ENCODE results near the gene LRRC32. TPM values are rescaled to one million over a fixed set of nuclear protein-coding genes. Genes with fewer than 3 reads are reported as not detected.

LRRC32 gene
- total and polyA plus RNA-seq, 10 of the 15 experiments (the other 5 are each of a cell fraction or from before 2014, with no cell fraction given): 0.56 to 20.8 (median 7.4) TPM

GRCh38 chr11:76656571-76657081, 13.9 kb downstream of the LRRC32 start:
- BruUV-seq (replicated peaks): no TSS peak

More at GRCh38 chr11:76656571-76657081, 13.9 kb downstream of the LRRC32 start:
- no peak for ATAC-seq
- no peak overlapping the region for H3K4me3 ChIP-seq
- CTCF ChIA-PET: no interaction called here
- WGBS (ENCODE audit: insufficient coverage, insufficient replicate concordance, low lambda C conversion rate, missing lambda C conversion rate): 45% methylated on average over 7 of the region's 7 CpGs
- DNase-seq (ENCODE audit: low read depth, low spot score): no peak
- in situ Hi-C loops (cut with MboI) (no loop called here), intact Hi-C loops (cut with micrococcal nuclease; ENCODE audit: unreplicated experiment) (no loop called here)
- no peak for TF ChIP-seq CHD1 (IDR thresholded peaks at IDR 0.05; ENCODE audit: low read depth, low read length)
- TF ChIP-seq IRF4 (IDR thresholded peaks at IDR 0.05; ENCODE audit: low read depth, low read length): no peak
- TF ChIP-seq TARDBP (IDR thresholded peaks at IDR 0.05; ENCODE audit: borderline replicate concordance): no peak
- no peak for TF ChIP-seq EP300 (IDR thresholded peaks at IDR 0.05; ENCODE audit: borderline replicate concordance in 1 of 2, control insufficient read depth in 1 of 2, low read depth in 2 of 2, low read length in 2 of 2)
- no peak for TF ChIP-seq JUNB (IDR thresholded peaks at IDR 0.05)
- TF ChIP-seq RB1 (IDR thresholded peaks at IDR 0.05; ENCODE audit: borderline replicate concordance): no peak
- TF ChIP-seq MAX (IDR thresholded peaks at IDR 0.05; ENCODE audit: low read depth, low read length): no peak
- TF ChIP-seq POLR2A (IDR thresholded peaks at IDR 0.05; ENCODE audit: low read depth, low read length): no peak
- TF ChIP-seq KLF5 (IDR thresholded peaks at IDR 0.05; ENCODE audit: partially characterized antibody): no peak
- TF ChIP-seq TBL1XR1 (IDR thresholded peaks at IDR 0.05; ENCODE audit: low read depth, low read length): no peak
- TF ChIP-seq ELK1 (IDR thresholded peaks at IDR 0.05; ENCODE audit: low read depth, low read length): no peak
- TF ChIP-seq RAD51 (IDR thresholded peaks at IDR 0.05): no peak
- no peak for TF ChIP-seq RELB (IDR thresholded peaks at IDR 0.05; ENCODE audit: low read depth)
- no peak for TF ChIP-seq ZNF274 (IDR thresholded peaks at IDR 0.05; ENCODE audit: insufficient read depth, insufficient read length)
- FAIRE-seq: no peak
- POLR2A ChIA-PET: interaction anchor here (0.8 to 0.9 kb wide), 2 partner anchors 19 to 24 kb away, joined by 3 to 4 read pairs; no protein-coding TSS in a partner anchor
- no peaks in the 10 kb centered on the region for H3K4me1 ChIP-seq (ENCODE audit: control insufficient read depth, insufficient read depth, low read length)
- no peaks in the 10 kb centered on the region for H4K20me1 ChIP-seq (ENCODE audit: control insufficient read depth, insufficient read depth)
- RAD21 ChIA-PET (ENCODE audit: unreplicated experiment): no interaction called here
- H3K36me3 ChIP-seq (ENCODE audit: control insufficient read depth in 2 of 2, insufficient read depth in 2 of 2, low read length in 1 of 2): no peaks in the 10 kb centered on the region
- no peak overlapping the region for H3K9ac ChIP-seq (ENCODE audit: control insufficient read depth, insufficient read depth, low read length)
- SMC1A ChIA-PET (ENCODE audit: uncharacterized antibody, unreplicated experiment): no interaction called here
- no peaks in the 10 kb centered on the region for H3K9me3 ChIP-seq (replicated peaks; ENCODE audit: control insufficient read depth, insufficient read depth, low read length)
- H3K27ac ChIP-seq (ENCODE audit: control insufficient read depth, insufficient read depth): no peak overlapping the region
- no peak overlapping the region for H3K4me2 ChIP-seq (ENCODE audit: control insufficient read depth, insufficient read depth)
- H3K79me2 ChIP-seq (ENCODE audit: control insufficient read depth, insufficient read depth, low read length): no peaks in the 10 kb centered on the region
- H3K27me3 ChIP-seq (replicated peaks in 1 of 2; ENCODE audit: control insufficient read depth in 2 of 2, insufficient read depth in 2 of 2, low read length in 1 of 2): no peaks in the 10 kb centered on the region; a peak in 2 of 4 replicates
- no peak overlapping the region for H2AFZ ChIP-seq (ENCODE audit: control insufficient read depth, low read depth, low read length)
